Loucy (cell line): Measurements from ENCODE around the gene OR2L8.

Source experiments
- CTCF ChIP-seq: fragments of 200-600 bp; sonication (generic); conservative IDR thresholded peaks from 2 replicates; pipeline ENCODE4 v1.5.1; 2014; ENCODE audit warnings: mild to moderate bottlenecking, antibody characterized with exemption, low read length
- EZH2phosphoT487 ChIP-seq: fragments of 200-600 bp; IDR thresholded peaks from 2 replicates; pipeline ENCODE4 v1.6.1; 2018; ENCODE audit warnings: antibody characterized with exemption, mild to moderate bottlenecking, moderate library complexity, borderline replicate concordance

DNA sequence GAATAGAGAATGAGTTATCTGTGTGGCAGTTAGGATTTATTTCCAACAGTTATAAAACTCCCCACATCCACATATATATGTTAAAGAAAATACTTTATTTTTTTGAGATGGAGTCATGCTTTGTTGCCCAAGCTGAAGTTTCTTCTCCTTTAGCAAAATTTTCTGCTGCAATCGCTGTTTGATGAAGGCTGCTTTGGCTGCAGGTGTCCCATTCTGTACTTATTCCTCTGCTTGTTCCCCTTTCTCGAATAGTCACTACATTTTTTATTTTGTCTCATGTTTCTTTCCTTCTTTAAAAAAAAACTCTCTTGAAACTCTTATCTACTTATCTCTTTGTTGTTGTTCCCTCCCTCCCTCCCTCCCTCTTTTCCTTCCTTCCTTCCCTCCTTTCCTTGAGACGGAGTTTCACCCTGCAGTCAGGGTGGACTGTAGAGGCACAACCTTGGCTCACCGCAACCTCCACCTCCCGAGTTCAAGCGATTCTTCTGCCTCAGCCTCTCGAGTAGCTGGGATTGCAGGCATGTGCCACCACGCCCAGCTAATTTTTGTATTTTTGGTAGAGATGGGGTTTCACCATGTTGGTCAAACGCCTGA is 42.7 kb upstream of the OR2L8 start:
- TF ChIP-seq CTCF (no peak), EZH2phosphoT487 (no peak)
